ENCODE results near the gene HUS1.
A peak's percentile ranks its signal among the peaks of the same experiment; 100 is the strongest.

HUS1 gene

GRCh38 chr7:47979832-47980181, 392 bp upstream of the HUS1 start:
- DNase-seq (ENCODE audit: low spot score): no peak

DNA sequence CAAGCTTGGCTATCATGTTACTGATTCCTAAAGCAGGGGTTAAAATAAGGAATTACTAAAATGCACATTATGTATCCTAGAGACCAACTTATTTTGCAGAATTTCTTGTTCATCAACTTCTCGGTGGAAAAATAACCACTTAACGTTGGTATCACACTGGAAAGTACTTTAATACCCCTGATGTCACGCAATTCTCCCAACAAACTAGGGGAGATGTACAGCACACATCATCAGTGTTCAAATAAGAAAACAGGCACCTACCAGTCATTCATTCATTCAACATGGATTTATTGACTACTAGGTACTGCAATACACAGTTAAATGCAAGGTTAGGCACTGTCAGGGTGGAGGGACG, 648 bp downstream of the HUS1 start:
- no peak for DNase-seq (ENCODE audit: low spot score)

GRCh38 chr7:47973739-47974138, 5.7 kb downstream of the HUS1 start:
- DNase-seq (ENCODE audit: low spot score): no peak

- DNase-seq (ENCODE audit: low spot score): no peak
Measured at GRCh38 chr7:47970761-47971160, 8.7 kb downstream of the HUS1 start.

DNA sequence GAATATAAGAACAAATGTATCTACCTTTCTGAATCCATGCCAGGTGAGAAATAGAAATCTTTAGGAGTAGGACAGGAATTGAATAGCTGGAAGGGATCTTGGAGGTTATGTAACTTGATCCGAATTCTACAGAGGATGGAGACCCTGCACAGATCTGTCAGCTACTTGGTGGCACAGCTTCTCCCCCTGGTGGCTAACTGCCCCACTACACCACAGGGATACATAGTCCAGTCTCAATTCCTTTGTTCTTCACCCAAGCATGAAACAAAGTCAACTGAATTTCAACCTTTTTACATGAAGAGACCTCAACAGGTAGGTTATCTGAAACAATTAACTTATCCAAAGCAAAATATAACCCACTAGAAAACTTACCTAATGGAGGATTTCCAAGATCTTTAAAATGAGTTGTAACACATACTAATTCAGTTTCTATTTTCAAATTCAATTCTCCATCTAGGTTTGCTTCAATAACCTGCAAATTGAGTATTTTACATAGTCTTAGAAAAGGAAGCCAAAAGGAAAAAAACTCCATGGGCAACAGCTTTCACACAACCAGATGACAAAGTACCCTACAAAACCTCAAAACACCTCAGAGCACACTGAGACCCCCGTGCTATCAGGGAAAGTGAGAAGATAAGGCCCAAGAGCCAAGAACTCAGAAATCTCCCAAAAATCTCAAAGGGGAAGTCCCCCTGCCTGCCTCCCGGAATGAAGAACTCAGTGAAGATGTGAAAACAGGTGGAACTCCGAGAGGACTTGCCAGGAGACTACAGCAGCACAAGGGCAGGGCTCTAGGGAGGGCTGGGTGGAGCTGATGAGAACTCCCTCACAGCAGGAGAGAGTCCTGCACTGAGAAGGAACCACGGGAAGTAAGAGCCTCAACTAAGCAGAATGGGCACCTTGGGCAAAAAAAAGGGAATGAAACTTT, 10.3 kb downstream of the HUS1 start:
- DNase-seq (ENCODE audit: low spot score): peak; percentile 75

- peak; percentile 27 for DNase-seq (ENCODE audit: low spot score)
Measured at GRCh38 chr7:47967708-47968107, 11.7 kb downstream of the HUS1 start.

DNA sequence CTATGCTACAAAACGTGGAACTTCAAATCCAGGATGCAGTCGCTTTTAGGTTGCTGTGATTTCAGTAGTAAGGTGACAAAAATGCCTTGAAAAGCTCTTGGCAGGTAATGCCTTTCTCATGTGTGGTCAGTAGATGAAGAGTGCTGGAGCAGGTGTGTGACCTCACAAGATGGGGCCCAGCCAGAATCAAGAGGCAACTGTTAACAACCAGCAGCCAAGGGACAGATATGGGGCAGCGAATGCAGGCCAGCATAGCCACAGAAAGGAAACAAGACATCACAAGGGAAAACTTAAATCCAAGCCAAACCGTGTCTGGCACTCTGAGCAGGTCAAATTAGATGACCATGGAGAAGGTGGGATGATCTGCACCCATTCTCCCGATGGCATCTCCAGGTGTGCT, 12.3 kb downstream of the HUS1 start:
- no peak for DNase-seq (ENCODE audit: low spot score)

GRCh38 chr7:47965456-47965855, 14.0 kb downstream of the HUS1 start:
- no peak for DNase-seq (ENCODE audit: low spot score)

GRCh38 chr7:47962262-47962661, 17.2 kb downstream of the HUS1 start:
- DNase-seq (ENCODE audit: low spot score): no peak

- no peak for DNase-seq (ENCODE audit: low spot score)
Measured at GRCh38 chr7:47957156-47957555, 22.3 kb downstream of the HUS1 start.

DNA sequence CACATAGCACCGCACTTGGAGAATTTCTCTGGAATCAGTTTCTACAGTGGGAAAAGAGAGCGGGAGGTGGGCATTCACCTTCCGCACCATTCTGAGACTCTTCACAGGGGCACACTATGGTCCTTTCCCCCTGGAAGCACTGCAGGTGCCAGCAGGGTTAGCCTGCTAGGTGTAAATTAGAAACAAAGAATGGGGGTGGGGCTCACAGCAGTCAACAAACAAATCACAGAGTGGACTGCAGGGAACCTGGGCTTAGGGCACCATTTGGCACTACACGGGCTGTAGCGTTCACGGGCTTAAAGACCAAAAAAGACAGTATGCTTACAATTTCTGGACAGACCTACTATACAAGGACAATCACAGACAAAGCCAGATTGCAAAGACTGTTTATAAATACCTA, 23.2 kb downstream of the HUS1 start:
- DNase-seq (ENCODE audit: low spot score): no peak

DNA sequence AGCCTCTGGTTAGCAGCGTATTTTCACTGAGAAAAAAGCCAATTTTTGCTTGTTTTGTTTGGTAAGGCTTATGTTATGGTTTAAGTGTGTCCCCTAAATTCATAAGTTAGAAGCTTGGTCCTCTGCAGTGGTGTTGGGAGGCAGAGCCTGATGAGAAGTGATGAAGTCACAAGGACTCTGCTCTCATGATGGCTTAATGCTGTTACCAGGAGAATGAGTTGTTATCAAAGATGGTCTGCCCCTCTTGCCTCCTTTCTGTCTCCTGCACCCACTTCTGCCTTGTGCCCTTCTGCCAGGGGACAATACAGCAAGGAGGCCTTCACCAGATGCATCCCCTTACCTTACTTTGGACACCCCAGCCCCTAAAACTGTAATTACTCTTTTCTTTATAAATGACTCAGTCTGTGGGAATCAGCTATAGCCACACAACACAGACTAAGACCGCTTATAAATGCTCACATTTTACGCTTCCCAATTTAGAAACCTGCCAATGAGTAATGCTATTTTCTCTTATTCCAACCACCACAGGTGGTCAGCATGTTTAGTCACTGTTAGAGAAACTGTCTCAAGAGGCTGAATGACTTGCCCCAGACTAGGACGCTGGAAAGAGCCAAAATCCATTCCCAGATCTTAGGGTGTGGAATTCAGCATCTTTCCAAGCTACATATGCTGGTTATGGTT, 25.0 kb downstream of the HUS1 start:
- no peak for DNase-seq (ENCODE audit: low spot score)

- DNase-seq (ENCODE audit: low spot score): no peak
Measured at GRCh38 chr7:47953822-47954221, 25.6 kb downstream of the HUS1 start.

- no peak for DNase-seq (ENCODE audit: low spot score)
Measured at GRCh38 chr7:47952224-47952623, 27.2 kb downstream of the HUS1 start.

GRCh38 chr7:47951374-47951773, 28.0 kb downstream of the HUS1 start:
- DNase-seq (ENCODE audit: low spot score): no peak

DNA sequence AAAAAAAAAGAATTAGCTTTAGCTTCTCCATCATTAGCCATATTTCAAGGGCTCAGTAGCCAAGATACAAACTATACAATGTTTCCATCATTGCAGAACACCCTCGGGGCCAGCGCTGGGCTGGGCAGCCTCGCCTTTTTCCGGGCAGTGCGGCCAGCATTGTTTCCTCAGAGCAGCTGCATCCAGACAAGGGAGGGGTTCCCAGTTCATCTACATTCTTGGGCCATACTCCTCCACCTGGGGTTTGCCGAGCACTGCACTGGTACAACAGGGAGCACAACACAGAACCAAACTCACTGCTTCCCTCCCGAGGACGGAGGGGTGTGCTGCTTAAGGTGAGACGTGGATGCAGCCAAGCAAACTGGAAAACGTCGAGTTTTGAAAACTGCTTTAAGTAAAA, 28.7 kb downstream of the HUS1 start:
- no peak for DNase-seq (ENCODE audit: low spot score)

GRCh38 chr7:47949703-47950102, 29.7 kb downstream of the HUS1 start:
- no peak for DNase-seq (ENCODE audit: low spot score)

GRCh38 chr7:47948141-47948790, 31.1 kb downstream of the HUS1 start, which contains the start of gene PKD1L1:
Gene PKD1L1 (minus strand): TSS chr7:47948466. CDS start chr7:47948440, 26 bp downstream.
- peak; percentile 19 for DNase-seq (ENCODE audit: low spot score)

DNA sequence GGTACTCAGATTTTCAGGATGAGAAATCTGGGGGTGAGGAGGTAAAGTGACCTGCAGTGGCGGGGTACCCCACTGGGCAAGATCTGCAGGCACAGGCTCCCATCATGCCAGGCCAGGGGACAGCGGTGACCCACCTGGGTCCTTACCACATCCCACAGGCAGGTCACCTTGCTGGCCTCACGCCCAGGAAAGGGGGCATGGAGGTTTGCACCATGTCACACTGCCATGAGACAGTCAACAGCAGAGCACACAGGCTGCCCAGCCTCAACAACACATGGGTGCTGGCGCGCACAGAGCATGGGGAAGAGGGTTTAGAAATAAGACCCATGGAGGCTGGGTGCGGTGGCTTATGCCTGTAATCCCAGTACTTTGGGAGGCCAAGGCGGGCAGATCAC, 32.1 kb downstream of the HUS1 start:
- DNase-seq (ENCODE audit: low spot score): no peak

- no peak for DNase-seq (ENCODE audit: low spot score)
Measured at GRCh38 chr7:47946581-47947354, 32.6 kb downstream of the HUS1 start.

DNA sequence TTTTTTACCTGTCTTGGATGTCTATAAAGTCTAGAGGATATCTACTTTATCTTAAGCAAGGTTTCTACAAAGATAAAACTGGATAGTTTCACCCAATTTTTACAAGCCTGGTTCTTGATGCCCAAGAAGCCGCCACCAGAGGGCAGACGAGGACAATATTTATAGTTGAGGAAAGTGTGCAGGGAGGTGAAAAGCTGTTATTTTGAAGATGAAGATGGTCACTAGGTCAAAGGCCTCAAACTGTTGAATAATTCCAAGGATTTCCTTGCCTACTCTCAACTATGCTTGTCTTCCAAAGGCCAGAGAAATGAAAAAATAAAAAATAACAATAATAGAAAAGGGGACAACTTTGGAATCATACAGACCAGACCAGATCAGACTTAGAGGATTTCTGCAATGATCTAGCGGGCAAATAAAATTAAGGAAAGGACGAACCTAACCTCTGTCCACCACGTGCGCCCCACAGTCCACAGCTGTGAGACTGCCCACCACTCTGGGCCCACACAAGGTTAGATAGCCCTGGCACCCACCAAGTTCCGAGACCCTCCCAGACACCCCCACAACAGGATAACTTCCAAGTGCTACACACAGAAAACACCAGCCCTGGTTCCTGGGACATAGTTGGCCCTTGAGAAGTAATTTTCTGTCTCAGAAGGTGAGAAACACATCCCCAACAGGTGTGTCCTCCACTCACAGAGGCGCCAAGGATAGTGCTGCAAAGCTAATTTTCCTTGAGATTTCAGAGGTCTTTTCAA, 34.0 kb downstream of the HUS1 start:
- DNase-seq (ENCODE audit: low spot score): peak; percentile 62

Data from hepatic stellate cell (primary cell).